Epithelial cell of proximal tubule (primary cell): ENCODE results near the gene DPM1. TPM values are rescaled to one million over a fixed set of nuclear protein-coding genes. Genes with fewer than 3 reads are reported as not detected.

Experiments
- DNase-seq: peaks from one replicate; pipeline ENCODE4 v3.0.0-alpha.2; 2011; ENCODE audit warnings: low read depth
- H3K4me3 ChIP-seq: 2 replicates; pipeline ENCODE4 v1.5.1; 2011; ENCODE audit warnings: low read depth, mild to moderate bottlenecking, low read length
- CTCF ChIP-seq: conservative IDR thresholded peaks from 2 replicates; pipeline ENCODE4 v1.5.1; 2012; ENCODE audit warnings: low read depth, mild to moderate bottlenecking, low read length
- total RNA-seq: library from RNA; depleted of rRNA; stranded (reverse); fragments of >200 nt; gene quantifications from 2 replicates; pipeline ENCODE4 v1.2.3, GENCODE V29; 2015

Gene DPM1
- total RNA-seq, 1 donor from 2014 or later, result 74.3 TPM

- DNase-seq, result no peak
- no peak for TF ChIP-seq CTCF
Measured at GRCh38 chr20:50924261-50924920, 33.9 kb downstream of the DPM1 start.

GRCh38 chr20:50921803-50922501 lies 36.4 kb downstream of the DPM1 start:
- no peak overlapping the region for H3K4me3 ChIP-seq
- DNase-seq, result no peak
- TF ChIP-seq CTCF, result no peak

More at GRCh38 chr20:50924261-50924920, 33.9 kb downstream of the DPM1 start:
- no peak overlapping the region for H3K4me3 ChIP-seq

DNA sequence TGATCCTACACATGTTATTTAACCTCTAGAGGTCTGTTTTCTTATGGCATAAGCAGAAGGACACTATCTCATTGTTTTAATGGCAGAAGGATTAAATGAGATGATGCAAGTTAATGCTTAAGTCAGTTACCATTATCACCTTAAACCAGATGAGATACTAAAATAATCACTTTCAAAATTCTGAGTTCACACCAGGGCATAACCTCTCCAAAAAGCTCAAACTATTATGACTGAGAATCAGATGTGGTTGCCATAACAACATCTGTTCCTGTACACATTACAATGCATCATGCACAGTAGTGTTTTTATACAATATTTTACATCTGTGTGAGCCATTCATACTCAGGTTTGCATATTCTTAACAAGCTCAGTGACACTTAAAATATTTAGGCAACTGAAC lies 37.3 kb downstream of the DPM1 start:
- no peak overlapping the region for H3K4me3 ChIP-seq
- TF ChIP-seq CTCF, result no peak
- no peak for DNase-seq

DNA sequence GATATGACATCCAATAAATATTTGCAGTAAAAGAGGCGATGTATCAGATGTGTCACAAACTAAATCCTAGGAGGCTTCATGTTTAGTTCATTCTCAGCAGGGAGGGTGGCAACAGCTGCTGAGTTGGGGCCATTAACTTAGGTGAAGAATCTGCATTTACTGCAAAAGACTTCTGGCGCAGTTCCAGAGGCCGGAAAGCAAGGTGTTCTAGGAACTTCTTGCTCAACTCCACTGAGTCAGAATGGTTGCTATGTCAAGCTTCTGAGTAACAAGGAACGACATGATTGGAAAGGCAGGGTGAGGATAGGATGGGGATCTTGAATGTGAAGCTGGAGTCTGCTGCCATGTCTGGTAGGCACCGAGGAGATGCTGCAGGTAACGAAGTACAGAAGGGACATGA lies 38.8 kb downstream of the DPM1 start:
- no peak for TF ChIP-seq CTCF
- no peak overlapping the region for H3K4me3 ChIP-seq
- peak; percentile 91 for DNase-seq

DNA sequence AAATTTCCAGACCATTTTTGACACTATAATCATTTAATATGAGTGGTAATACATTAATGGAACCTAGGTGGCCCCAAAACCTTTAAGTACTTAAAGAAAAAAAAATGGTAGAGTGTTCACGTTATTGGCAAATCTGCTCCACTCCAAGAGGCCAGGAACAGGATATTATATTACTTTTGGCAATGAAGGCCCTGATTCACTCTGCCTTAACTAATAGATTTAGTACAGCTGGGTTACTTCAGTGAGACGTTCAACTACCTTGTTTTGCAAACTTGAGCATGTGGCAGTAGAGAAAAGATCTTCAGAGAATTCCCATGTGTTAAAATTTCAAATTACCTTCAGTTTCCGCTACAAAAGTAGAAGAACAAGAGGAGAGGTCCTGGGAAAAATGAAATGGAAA lies 39.9 kb downstream of the DPM1 start:
- no peak for DNase-seq
- no peak overlapping the region for H3K4me3 ChIP-seq
- no peak for TF ChIP-seq CTCF

DNA sequence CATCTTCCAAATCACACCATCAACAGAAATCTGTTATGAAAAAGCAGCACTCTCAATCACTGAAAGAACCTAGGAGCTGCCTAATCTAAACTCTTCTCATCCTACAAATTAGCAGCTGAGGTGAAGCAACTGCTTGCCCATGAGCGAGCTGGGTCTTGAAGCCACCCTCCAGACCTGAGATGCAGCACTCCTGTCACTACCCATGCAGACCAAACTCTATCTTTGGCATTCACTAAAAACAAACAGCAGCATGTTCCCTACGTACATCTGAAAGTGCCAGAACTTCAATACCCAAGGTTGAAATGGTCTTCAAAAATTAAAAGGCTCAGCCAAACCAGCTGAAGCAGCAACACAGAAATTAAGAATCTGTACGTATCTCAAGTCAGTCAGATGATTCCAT lies 41.4 kb downstream of the DPM1 start:
- no peak for DNase-seq
- TF ChIP-seq CTCF, result no peak
- no peak overlapping the region for H3K4me3 ChIP-seq

- no peak overlapping the region for H3K4me3 ChIP-seq
- no peak for TF ChIP-seq CTCF
- DNase-seq, result no peak
Measured at GRCh38 chr20:50916257-50916656, 42.1 kb downstream of the DPM1 start.
